Stimulated activated CD8-positive, alpha-beta memory T cell treated with anti-CD3 and anti-CD28 coated beads, Interleukin-4, amount 100 ng/mL, for 1 hour (primary cell): ENCODE results near the gene RBM10.

Source experiments
- DNase-seq, 2 donors: peaks; one replicate each; pipeline ENCODE4 v3.0.0-alpha.2; 2020; ENCODE audit warnings: low read depth in 2 of 2, low spot score in 1 of 2

Gene RBM10

DNA sequence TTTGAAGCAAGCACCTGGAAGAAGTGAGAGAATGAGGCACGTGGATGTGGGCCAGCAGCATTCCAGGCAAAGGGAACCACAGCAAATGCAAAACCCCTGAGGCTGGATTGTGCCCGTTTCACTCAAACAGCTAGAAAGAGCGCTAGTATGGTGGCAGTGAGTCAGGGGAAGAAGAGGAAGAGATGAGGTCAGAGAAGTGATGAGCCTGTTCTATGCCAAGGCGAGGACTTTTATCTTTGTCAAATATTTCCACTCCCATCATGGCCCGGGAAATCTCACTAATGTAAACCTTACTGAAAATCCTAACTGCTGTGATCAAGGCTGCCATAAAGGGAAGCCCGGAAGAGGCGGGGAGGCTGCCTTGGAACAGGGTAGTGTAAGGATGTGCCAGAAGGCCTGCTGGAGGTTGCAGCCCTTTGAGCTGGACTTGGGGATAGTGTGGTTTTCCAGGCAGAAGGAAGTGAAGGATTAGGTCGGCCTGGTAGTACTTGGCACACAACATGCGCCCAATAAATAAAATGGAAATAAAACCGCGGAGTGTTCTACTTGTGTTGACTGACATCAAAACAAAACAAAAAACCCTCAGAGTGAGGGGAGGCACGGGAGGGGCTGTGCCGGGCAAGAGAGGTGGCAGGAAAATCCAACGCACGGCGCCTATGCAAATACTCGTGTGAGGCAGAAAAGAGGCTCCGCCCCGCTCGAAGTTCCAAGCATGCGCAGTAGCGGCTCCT, 72.3 kb downstream of the RBM10 start:
- DNase-seq, result no peak

DNA sequence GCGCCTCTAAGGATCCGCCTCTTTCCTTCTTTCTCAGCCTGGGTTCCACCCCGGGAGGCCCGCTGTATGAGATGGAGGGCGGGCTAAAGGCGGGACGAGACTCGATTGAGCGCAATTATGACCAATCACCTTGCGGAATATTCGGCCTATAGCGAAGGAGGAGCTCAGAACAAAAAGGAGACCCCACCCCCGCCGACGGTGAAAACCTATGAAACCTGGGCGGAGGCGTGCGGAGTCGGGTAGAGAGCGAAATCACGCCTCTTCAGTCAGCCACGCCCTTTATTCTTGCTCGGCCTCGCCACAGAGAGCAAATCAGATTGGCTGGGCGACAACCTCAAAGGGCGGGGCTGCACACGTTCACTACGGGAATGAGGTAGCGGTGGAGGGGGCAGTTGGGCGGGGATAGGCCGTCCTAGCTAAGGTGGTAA, 72.8 kb downstream of the RBM10 start:
- DNase-seq, result peak; percentile 85 to 92

DNA sequence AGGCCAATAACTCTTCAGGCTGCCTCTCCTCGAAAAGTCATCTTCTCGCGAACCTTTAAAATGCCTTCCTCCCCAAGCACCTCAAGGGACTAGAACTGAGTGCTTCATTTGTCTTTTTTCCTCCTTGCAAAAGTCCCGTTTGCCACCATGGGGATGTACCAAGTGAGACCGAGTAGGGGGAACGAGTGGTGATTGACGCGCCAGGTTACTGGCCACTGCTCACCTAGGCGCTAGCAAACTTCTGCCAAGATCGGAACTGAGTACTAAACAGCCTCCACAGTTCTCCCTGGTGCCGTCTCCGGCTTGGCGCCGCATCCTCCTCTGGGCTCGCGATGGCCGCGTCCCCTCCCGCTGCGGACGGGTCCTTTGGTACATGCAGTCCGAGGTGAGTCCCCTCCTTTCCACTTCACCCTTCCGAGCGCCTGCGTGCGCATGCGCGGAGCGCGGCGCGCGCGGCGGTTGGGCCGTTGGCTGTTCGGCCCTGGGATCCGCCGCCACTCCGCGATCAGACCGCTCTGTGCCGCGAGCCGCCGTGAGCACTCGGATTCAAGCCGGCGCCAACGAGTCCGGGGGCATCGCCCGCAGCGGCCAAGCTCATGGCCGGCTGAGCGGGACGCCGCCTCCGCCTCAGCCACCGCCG, 73.4 kb downstream of the RBM10 start, which contains the start of gene CDK16:
Gene CDK16 (plus strand): TSS at position 402 of the 640 bp plus-strand sequence. CDS start 4,877 bp downstream, outside the sequence.
- peak; percentile 34 to 50 for DNase-seq

DNA sequence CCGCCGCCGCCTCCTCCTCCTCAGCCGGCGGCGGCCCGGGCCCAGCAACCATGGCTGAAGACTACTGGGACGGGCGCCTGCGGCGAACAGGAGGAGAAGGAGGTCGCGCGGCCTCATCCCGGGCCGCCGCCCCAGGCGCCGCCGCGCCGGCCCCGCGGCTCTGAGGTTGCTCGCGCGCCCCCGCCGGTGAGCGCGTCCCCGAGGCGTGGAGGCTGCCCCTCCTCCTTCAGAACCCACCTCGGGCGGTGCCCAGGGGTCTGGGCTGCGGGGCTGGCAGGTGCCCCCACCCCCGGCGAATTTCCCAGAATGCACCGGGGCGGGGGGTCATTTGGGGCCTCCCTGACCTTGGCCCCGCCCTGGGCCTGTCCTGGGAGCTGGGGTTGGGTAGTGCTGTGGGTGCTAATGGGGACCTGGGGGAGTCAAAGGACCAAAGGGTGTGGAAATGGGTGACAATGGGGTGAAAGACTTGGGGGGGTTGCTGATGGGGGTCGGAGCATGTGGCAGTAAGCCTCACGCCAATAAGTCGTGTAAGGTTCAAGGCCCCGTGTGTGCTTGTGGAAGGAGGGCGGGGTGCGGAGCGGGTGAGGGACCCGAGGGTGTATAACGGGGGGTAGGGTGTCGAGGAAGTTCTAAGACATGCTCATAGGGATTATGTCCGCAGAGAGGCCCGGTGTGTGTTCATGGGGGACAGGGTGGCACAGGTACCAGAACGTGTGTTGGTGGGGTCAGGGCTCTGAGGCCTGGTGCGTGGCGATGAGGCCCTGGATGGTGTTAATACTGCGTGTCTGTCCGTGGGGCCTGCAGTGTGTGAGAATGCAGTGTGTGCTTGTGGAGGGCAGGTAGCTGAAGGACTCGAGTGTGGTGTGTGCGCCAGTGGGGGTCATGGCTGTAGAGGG, 74.1 kb downstream of the RBM10 start:
- DNase-seq, result peak; percentile 6 to 8

DNA sequence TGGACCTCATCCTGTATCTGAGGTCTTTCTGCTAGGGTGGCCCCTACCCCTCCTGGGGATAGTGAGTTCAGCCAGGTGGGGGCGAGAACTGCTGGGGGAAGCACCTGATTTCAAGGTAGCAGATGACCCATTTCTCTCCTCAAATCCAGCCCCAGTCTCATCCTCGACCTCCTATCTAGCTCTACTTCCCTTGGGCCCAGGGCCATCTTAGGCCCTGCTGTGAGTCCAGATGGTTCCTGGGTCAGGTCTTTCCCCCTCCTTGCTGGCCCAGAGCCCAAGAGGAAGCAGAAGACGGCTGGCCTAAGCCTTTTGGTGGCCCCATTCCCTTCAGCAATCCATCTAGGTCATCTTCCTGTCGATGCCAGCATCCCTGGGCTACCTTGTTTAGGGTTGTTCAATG, 76.7 kb downstream of the RBM10 start:
- no peak for DNase-seq

DNA sequence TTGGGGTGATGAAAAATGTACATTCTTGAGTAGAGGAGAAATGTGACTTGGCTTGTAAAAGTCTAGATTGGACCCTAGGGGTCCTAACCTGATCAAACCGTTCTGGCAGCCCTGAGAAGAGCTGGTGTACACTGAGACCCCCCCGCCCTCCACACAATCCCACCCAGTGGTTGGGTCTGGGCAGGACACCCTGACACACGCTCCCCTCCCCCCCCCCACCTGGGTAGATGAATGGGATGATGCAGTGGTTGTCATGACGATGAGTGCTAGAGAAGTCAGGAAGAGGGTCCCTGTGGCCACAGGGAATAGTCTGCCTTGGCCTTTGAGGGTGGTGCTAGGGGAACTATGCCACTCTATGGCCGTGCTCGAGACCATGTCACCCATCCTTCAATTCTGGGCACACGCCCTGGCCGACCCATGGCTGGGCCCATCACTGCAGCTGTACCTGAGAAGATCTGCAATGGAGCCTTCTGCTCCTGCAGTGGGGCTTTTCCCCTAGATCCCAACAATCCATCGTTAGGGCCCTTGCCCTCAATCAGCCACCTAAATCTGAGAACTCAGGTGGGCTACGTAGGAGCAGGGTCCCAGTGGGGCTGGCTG, 77.8 kb downstream of the RBM10 start:
- DNase-seq, result no peak

DNA sequence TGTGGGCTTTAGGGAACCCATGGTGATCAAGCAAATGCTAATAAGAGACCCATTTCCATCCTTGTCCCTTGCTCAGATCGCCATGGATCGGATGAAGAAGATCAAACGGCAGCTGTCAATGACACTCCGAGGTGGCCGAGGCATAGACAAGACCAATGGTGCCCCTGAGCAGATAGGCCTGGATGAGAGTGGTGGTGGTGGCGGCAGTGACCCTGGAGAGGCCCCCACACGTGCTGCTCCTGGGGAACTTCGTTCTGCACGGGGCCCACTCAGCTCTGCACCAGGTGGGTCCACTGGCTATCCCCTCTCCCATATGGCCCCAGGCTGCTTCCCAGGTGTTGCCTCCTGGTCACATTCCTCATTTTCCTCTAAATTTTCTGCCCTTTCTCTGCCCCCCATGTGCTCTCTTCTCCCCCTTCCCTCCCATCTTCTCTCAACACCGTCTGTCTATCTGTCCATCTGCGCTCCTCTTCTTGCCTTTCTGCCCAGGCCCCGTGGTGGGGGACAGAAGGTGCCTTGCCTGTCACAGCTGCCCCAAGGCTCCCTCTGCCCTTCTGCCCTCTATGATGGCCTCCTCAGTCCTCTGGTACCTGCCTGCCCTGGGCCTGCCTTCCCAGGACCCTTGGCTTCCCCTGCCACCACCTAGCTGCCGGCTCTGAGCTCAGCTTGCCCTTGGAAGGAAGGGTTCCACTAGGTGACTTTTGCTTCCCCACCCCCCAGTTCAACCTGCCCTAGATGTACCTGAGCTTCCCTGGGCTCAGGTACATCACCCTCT, 78.6 kb downstream of the RBM10 start:
- no peak for DNase-seq

DNA sequence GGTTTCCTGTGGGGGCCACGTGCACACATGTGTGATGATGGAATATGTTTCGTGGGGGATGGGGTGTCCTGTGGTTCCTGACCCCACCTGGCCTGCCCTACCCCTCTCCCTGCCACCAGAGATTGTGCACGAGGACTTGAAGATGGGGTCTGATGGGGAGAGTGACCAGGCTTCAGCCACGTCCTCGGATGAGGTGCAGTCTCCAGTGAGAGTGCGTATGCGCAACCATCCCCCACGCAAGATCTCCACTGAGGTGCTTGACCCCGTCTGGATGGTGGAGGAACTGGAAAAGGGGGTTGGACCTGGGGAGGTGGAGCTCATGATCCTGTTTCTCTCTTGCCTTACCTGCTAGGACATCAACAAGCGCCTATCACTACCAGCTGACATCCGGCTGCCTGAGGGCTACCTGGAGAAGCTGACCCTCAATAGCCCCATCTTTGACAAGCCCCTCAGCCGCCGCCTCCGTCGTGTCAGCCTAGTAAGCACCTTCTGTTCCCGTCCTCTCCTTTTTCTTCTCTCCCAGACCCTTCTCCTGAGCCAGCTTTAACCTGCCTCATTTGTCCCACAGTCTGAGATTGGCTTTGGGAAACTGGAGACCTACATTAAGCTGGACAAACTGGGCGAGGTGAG, 79.4 kb downstream of the RBM10 start:
- DNase-seq, result no peak

DNA sequence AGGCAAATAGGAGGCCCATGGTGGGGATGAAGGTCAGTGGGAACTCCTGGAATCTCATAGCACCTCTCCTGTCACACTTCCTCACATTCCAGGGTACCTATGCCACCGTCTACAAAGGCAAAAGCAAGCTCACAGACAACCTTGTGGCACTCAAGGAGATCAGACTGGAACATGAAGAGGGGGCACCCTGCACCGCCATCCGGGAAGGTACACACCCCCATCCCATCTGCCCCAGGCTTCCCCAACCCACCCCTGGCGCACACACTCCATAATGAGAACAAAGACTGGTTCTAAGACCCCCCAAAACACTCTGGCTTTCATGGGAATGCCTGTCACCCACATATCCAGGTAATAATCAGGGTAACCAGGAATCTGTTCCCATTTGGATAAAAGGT, 79.9 kb downstream of the RBM10 start:
- DNase-seq, result no peak

DNA sequence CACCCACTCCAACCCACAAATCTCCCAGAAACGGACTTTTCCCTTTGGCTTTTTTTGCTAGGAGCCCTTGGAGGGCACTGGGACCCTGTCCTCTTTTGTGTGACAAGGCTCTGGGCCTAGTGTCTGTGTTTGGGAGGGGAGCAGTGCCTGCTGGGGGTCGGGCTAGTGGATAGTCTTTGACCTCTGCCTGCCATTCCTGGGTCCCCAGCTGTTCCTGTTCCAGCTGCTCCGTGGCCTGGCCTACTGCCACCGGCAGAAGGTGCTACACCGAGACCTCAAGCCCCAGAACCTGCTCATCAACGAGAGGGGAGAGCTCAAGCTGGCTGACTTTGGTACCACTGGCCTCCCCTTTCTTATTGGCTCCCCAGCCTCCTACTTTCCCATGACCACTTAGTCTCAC, 81.0 kb downstream of the RBM10 start:
- DNase-seq, result no peak

DNA sequence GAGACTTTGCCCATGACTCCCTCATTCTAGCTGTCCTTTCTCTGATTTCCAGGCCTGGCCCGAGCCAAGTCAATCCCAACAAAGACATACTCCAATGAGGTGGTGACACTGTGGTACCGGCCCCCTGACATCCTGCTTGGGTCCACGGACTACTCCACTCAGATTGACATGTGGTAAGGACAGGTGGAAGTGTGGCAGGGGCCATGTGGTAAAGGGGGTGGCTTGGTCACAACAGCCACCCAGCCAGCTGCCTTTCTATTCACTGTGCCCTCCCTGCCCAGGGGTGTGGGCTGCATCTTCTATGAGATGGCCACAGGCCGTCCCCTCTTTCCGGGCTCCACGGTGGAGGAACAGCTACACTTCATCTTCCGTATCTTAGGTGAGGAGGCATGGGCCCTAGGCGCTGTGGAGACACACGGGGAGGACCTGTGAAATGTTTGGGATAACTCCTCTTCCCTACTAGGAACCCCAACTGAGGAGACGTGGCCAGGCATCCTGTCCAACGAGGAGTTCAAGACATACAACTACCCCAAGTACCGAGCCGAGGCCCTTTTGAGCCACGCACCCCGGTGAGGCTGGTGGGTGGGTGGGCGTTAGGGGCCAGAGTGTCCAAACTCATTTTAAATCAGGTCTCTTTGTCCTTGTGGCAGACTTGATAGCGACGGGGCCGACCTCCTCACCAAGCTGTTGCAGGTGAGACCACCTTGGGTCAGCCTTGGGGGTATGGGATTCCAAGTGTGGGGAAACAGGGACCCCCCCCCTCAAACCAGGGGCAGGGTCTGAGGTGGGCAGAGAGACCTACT, 81.7 kb downstream of the RBM10 start:
- no peak for DNase-seq

DNA sequence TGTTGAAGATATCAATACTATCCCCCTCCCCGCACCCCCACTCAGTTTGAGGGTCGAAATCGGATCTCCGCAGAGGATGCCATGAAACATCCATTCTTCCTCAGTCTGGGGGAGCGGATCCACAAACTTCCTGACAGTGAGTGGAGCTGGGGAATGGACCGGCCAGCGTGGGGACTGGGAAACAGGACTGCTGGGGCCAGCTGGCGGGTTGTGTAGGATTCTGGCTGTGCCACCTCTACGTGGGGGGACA, 82.2 kb downstream of the RBM10 start:
- DNase-seq, result no peak

DNA sequence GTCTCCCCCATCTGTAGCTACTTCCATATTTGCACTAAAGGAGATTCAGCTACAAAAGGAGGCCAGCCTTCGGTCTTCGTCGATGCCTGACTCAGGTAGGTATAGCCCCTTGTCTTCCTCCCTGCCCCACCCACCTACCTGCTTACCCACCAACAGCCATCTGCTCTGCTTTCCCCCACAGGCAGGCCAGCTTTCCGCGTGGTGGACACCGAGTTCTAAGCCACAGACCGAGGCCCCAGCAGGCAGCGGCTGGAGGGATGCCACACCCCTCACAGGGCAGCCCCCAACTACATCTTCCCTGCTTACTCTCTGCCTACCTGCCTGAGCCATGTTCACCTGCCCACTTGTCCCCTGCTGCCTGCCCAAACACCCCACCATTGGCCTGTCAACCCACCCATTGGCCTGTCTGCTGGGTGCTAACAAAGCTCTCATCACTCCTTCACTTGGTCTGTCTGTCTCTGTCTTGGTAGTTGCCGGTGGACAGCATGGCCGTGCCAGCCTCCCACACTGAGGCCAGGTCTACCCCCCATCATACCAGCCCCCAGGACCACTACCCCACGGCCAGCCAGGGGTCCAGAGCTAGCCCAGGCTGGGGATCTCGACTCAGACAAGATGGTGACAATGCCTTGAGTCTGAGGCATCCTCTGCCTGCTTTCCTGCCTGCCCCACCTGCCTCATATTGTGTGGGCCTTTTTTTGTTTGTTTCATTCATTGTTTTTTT, 83.7 kb downstream of the RBM10 start:
- no peak for DNase-seq

DNA sequence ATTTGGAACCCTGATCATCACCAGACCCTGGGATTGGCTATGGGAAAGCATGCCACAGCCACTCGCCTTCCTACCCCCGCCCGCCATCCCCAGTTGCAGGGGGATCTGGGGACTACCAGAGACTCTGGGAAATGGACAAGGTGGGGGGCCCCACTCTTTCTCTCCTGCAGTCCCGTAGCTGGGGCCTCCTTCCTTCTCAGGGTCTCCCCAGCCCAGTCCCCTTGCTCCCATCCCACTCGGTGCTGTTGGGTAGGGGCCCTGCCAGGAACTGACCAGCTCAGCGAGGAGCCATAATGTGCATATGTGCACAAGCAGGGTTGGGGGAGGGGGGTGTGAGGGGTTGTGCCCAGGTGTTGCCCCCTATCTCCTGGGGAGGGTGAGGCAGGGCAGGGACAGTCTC, 84.4 kb downstream of the RBM10 start:
- DNase-seq, result no peak

DNA sequence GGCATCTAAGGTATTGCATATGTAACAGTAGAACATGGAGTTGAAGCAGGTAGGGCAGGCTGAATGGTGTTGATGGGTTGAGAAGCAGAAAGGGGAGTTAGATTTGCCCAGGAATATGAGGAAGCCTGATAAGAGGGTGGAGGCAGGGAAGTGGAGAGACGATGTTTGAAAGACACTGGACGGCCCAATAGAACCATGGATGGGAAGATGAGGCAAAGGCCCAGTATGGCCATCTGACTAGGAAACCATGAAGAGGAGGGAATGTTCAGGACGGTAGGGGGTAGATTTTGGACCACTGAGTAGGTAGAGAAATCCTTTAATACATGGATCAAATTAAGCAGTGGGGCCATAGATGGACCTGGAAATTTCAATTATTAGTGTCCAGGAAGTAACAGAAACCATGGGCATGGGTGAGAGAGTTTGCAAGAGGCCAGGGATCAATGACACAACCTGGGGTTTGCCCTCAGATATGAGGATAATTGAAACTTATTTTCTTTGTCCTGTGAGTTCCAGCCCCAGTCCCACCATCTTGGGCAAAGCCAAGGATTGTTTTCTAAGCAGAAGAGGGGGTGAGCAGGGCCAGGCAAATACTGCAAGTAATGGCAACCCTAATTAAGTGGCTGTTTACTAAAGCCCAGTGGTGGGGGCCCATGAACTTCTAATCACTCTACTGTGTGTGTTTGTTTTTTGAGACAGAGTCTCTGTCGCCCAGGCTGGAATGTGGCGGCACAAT, 85.3 kb downstream of the RBM10 start:
- no peak for DNase-seq

DNA sequence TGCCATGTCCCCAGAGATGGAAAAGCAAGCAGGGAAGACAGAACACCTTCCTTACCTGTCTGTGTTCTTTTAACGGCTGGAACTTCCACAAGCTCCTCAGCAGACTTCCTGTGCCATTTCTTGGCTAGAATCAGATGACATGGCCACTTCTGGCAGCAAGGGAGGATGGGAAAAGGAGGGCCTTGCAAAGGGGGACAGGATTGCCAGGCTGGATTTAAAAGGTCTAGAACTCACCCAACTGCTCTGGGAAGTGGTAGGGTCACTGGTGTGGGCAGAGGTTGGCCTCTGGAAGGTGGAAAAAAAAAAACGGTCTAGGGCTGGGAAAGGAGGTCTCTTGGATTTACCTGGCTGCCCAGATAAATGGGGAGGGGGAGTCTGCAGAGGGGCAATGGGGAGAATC, 86.1 kb downstream of the RBM10 start:
- no peak for DNase-seq

DNA sequence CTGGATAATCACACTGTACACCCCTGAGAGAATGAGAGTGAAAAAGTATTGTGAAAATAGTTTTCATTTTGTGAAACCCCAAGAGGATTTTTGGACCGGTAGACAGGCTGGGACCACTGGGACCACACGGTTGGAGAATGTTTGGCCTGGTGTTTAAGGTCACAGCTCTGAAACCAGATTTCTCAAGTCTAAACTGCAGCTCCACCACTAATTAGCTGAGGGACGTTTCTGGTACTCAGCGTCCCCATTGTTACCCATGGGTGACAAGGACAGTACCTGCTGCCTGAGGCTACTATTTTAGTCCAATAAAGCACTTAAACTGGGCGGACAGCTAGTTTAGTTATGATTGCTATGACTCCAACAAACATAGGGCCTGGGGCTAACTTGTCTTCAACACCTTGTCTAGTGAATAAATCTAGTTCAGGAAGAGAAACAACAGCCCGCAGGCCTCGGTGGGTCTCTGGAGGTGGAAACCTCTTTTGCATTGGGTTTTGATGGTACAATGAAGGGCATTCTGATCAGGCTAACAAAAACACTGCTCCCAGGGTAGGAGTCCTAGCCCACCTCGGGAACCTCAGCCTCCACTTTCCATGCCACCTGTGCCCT, 87.3 kb downstream of the RBM10 start:
- no peak for DNase-seq

DNA sequence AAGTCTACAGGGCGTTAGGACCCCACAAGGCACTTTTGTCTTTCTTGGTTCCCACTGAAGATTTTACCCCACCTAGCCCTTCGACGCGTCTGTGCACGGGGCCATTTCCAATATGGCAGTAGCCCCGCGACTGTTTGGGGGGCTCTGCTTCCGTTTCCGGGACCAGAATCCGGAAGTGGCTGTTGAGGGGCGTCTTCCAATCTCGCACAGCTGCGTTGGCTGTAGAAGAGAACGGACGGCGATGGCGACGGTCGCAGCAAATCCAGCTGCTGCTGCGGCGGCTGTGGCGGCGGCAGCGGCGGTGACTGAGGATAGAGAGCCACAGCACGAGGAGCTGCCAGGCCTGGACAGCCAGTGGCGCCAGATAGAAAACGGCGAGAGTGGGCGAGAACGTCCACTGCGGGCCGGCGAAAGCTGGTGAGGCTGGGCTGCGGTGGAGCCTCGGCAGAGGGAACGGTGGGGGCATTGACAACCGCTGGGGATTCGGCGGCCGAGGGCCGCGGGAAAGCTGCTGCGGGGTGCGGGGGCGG, 87.8 kb downstream of the RBM10 start, which contains the start of gene USP11:
Gene USP11 (plus strand): TSS at position 207 of the 530 bp plus-strand sequence. CDS start 35 bp downstream, at position 242.
- peak in 1 of 2 donors; percentile 41 for DNase-seq
